Suppressor macrophage treated with lipopolysaccharide for 4 hours (primary cell): ENCODE data around the gene SEC31A.
"Not testable (repeated sequence)": the region's sequence is repeated elsewhere in the genome, so short reads cannot be mapped to it uniquely, and the experiment has no call there.

ENCODE experiments used
- DNase-seq: peaks from one replicate; pipeline ENCODE4 v3.0.0-alpha.2; 2020

Gene SEC31A

DNA sequence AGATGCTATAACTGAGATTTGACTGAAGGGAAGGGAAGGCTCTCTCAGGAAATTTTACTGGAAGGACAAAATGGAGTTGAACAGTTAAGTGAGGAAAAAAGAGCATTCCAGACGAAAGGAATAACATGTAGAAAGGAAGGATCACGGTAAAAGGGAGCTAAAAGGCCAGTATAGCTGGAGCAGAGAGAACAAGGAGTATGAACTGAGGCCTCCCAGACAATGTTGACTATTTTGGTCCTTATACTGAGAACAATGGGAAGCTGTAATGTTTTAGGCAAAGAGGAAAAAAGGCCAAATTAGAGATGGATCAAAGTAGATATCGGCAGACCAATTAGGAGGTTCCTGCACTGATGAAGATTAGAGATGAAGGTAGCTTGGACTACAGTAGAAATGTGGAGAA is 65.5 kb downstream of the SEC31A start:
- no peak for DNase-seq

DNA sequence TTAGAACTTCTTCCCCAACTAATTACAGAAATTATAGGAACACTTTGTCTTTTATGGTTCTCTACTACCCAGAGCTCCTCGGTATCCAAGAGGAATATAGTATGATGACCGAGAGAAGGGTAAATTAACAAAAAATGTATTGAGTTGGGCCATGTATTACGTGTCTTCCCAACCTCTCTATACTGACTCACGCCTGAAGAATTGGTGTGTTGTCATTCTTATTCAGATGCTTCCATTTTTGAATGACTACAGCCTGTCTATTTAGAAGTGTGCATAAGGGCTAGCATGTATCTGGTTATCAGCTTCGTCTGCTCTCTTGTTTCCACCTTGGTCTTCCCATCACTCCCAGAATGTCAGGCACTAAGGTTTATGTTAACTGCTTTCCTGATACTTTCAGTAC is 67.9 kb downstream of the SEC31A start:
- DNase-seq = no peak

DNA sequence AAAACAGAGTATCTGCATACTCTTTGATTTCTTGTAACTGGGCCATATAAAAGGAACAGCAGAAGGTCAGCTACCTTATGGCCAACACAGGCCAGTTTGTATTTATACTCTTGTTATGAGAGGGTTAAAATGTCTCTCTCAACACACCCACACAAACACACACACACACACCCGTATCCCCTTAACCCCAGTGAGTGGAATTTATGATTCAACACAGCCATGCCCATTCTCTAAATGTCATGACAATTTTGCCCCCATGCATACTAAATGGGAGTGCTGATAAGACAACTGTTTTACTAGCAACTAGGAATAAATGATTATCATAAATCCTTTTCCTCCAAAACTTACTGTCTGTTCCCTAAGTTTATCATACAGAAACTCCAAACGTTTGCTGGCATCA is 70.3 kb downstream of the SEC31A start:
- DNase-seq = no peak

DNA sequence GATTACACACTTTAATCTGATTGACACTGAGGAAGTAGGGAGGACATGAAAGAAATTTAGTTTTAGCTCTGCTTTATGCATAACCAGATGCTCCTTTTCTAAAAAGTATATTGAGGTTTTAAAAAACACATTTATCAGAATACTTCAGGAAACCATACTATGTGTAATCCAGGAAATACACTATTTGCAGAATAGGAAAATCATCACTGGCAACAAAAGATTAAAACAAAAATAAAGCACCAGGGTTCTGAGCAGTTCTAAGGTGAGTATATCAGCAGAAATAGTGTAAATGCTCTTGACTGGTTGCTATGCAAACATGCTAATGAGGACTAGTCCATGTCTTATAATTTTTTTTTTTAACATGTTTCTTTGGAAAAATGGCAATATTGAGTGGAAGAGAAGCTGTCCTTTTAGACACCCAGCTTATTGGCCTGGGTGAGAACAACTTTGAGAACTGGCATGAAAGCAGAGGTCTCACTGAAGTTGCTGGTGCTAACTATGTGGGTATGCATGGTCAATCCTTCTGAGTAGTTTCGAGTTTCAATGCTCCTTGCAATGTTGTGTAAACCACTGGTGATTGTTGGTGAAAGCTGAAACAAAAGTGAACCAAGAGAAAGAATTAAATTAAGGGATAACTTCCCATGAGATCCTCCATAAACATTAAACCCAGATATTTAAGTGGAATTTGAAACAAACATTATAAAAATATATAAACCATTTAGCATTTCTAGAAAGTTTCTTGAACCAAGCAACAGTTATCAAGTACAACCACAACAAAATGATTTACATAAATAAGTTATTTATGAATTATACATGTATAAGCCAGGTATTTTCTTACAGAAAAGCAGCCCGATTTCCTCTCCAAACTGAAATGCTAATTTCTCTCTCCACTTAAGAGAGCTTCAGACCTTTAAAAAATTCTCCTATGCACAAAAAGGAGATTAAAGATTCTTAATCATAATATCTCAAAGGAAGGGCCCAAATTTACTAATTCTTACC is 72.0 kb downstream of the SEC31A start:
- no peak for DNase-seq

DNA sequence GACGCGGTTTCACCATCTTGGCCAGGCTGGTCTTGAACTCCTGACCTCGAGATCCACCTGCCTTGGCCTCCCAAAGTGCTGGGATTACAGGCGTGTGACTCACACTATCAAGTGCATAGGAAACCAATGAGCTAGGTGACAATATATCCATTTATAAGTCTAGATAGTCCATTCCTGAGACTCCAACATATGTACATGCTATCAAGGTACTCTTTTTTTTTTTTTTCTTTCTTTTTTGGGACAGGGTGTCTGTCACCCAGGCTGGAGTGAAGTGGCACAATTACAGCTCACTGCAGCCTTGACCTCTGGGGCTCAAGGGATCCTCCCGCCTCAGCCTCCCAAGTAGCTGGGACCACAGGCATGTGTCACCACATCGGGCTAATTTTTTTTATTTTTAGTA is 74.1 kb downstream of the SEC31A start:
- not testable (repeated sequence) for DNase-seq

DNA sequence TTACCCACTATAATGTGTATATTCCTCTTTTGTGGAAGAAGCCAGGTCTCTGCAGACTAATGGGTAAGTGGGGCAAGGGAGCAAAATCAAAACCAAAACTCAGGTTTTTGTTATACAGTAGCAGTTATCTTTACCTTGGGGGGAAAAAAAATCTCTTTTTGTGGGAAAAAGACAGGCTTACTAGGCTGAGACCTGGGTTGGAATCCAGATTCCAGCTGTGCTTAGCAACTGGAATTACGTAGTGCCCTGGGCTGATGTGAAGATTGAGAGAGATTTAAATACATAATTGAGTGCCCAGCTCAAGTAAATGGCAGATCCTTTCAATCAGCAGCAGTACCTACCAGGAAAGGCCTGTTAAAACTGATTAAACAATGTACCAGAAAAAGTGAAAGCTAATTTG is 76.9 kb downstream of the SEC31A start:
- no peak for DNase-seq

DNA sequence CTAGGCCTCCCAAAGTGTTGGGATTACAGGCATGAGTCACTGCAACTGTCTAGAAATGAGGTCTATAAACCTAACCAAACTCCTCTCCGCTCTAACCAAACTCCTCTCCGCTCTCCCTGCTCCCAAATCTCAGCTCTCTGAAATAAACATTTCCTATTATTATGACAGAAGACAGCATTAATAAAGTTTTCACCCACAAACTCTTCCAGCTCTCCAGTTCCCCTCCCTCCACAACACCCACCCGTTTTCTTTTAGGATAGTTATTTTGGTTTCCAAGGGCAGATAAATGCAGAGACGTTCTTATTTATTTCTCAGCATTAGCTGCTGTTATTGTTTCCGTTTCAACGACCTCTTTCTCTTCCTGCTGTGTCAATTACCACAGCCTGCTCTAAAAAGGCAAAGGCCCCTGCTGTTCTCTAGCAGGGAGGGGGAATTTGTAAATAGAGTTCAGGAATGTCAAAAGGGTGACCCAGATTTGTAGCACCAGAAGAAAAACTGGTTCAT is 79.1 kb downstream of the SEC31A start:
- DNase-seq = no peak

DNA sequence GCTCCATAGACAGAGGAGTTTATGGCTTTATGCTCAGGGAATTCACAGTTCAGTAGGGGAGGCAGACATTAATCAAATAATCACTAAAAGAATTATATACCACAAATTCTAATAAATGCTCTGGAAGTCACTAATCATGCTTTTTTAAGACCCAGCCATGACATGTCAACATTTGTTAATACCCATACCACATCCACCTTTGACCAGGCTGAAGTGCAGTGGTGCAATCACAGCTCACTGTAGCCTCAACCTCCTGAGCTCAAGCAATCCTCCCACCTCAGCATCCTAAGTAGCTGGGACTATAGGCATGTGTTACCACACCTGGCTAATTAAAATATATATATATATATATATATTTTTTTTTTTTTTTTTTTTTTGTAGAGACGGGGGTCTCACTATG is 79.6 kb downstream of the SEC31A start:
- no peak for DNase-seq

DNA sequence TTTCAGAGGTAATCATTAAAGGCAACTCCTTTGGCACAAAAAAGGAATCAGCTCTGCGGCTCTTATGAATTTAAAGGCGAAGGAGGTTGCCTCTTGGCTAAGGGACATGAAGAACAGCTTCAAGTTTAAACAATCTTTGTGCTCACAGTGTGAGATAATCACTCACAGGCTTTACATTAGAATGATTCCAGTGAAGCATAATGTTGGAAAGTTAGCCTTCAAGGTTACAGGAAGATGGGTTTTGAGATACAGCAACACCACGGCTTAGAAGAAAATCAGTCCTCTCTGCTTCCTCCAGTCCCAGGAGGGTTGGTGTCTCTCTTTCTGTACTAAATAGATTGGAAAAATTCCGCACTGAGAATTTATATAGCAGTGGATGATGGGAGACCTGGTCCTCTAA is 80.8 kb downstream of the SEC31A start:
- DNase-seq = no peak

DNA sequence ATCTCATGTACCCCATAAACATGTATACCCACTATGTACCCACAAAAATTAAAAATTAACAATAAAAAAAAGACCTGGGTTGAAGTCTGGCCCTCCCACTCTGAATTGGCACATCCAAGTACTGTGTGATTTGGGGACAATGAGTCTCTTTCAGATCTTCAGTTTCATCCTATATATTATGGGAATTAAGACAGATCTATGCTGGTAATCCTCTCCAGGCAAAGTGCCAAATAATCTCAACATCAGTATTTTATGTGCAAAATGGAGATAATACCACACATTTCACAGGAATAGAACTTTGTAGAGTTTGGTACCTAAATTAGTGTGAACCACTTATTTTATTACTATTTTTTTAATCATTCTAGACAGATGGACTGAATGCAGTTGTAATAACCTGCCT is 81.3 kb downstream of the SEC31A start:
- no peak for DNase-seq

DNA sequence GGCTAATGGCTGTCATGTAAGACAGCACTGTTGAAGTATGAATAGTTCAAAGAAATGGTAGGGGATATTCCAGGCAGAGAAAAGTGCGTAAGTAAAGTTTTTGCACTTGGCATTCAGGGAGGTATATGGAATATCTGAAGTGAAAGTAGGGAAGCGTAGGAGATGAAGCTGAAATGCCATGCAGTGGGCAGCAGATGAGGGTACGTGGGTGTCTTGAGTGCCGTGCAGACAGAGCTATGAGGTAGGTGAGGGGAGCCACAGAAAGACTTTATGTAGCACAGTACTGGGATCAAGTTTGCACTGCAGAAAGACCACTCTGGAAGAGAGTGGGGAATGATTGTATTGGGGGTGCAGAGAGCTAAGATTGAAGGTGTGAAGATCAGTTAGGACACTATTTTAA is 87.2 kb downstream of the SEC31A start:
- no peak for DNase-seq

DNA sequence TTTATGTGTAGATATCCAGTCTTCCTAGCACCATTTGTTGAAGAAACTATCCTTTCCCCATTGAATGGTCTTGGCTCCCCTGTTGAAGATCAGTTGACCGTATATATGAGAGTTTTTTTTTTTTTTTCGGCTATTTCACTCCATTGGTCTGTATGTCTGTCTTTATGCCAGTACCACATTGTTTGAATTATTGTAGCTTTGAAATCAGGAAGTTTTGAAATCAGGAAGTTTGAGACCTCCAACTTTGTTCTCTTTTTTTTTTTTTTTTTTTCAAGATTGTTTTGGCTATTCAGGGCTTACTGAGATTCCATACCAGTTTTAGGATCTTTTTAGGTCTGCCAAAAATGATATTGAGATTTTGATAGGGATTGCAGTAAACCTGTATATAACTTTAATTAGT is 88.0 kb downstream of the SEC31A start:
- DNase-seq = peak; percentile 20

DNA sequence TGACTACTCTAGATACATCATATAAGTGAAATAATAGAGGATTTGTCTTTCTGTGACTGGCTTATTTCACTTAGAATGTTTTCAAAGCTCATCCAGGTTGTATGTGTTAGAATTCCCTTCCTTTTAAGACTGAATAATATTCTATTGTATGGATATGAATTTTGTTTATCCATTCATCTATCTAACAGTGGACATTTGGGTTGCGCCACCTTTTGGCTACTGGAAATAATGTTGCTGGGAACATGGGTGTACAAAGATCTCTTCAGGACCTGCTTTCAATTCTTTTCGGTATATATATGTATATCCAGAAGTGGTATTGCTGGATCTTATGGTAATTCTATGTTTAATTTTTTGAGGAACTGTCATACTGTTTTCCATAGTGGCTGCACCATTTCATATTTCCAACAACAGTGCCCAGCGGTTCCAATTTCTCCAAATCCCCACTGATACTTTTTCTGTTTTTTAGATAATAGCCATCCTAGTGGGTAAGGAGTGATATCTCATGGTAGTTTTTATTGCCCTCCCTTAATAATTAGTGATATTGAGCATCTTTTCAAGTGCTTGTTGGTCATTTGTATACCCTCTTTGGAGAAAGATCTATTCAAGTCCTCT is 88.9 kb downstream of the SEC31A start:
- DNase-seq = no peak

DNA sequence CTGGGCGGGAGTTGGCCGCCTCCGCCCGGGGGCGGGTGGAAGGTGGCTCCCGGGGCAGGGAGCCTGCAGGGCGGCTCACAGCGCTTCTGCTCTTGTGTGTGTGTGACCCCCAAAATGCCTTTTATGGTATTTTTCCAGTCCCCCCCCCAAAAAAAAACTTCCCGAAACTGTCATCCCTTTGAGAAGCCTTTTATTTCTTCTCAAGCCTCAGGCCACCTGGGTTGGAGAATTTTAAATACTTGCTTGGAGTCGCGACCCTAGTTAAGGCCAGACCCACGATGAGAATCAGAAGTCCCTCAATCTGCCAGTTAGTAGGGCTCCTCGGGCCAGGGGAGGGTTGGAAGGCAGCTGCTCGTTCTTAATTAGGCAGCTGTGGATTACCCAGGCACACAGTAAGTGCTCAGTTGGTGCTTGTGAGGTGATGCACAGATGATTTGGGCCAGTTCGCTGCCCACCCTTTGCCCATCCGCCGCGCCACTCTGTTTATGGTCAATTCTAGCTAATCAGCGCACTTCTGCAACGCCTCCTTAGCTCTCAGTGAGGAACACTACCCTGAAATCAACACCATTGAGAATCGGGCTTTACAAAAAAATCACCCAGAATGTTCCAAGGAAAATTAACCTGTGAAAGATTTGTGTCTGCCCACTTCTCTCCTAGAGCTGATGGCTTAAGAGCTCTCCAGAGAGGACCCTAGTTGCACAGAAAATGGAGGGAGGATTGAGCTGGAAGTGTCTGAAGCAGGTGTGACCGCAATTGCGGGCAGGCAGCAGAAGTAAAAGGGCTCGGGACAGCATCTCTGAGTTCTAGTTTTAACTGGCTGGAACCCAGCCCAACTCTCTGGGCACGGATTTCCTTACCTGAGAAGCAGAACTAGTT is 91.7 kb downstream of the SEC31A start:
- DNase-seq = no peak

DNA sequence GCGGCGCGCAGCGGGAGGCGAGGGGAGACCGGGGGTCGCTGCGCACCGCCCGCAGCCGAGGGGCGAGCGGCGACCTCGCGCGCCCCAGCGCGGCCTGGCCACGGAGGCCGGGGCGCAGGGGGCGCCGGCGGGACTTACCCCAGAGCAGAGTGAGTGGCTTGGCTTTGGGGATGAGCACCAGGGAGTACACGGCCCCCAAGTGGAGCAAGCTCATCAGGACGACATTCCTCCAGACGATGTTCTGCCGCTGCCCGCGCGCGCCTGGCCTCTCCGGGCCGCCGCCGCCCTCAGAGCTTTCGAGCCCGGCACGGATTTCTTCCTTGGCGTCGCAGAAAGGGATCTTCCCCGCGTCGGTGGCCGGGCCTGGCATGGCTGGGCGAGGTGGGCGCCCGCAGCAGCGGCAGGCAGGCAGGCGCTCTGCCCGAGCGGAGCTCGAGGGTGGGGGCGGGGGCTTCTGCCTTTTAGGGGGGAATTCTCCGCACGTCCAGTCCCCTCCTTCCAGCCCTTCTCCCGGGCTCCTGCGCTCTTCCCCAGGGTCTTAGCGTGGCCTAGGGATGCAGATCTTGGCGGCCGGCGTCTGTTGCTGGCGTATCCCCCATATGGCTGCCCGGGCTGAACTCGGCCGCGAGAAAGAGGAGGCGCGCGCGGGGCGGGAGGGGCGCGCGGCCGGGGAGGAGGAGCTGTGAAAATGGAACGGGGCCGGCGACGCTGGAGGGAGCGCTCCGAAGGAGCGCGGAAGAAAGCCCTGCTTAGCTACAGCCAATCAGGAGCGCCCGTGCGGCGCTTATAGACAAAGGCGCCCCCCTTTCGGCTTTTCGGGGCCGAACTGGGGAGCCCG is 92.6 kb downstream of the SEC31A start, which contains the start of gene SCD5:
SCD5 (minus strand) TSS at position 629 of the 838 bp plus-strand sequence; CDS start at position 370, 259 bp downstream.
- peak; percentile 53 for DNase-seq

DNA sequence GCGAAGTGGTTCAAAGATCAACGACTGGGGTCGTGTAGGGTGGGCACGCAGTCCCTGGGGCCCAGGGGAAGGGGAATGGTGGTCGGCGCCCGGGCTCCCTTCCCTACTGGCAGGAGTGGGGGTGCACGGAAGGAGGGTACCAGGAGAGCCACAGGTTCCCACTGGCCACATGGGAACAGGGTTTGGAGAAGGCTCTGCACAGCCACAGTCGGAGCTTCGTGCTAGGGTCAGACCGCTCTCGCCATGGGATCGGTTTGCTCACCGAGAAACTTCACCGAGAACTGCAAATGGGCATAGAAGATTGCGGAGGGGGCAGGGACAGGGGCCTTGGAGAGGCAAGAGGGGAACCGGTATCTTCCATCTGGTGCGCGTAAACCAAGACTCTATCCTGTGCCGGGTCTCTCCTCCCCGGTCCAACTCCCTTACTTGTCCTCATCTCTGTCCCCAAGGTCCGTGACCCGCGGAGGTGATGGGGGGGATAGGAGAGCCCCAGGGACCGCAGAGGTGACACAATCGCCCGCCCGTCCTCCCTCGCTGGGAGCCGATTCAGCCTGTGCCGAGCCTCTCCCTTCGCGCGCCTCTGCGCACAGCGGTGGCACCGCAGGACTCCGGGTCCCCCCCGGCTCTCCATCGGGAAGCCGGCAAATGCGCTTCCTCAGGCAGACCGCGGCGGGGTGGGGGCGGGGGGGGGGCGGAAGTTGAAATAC is 93.4 kb downstream of the SEC31A start:
- no peak for DNase-seq

DNA sequence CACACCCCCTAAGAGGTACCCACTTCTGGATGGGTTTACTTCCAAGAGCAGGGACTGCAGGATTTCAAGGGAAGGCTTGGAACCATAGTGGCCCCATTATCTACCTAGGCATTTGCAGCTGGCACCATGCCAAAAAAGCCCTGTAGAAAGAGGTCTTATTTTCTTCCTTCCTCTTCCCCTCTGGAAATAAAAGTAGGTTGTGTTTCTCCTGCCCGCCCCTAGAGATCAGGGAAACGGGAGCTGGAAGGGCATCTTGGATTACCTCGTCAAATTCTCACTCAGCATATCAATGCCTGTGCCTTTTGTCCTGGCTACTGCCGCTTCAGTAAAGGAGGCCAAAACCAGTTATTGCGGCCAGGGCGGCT is 93.9 kb downstream of the SEC31A start:
- no peak for DNase-seq

DNA sequence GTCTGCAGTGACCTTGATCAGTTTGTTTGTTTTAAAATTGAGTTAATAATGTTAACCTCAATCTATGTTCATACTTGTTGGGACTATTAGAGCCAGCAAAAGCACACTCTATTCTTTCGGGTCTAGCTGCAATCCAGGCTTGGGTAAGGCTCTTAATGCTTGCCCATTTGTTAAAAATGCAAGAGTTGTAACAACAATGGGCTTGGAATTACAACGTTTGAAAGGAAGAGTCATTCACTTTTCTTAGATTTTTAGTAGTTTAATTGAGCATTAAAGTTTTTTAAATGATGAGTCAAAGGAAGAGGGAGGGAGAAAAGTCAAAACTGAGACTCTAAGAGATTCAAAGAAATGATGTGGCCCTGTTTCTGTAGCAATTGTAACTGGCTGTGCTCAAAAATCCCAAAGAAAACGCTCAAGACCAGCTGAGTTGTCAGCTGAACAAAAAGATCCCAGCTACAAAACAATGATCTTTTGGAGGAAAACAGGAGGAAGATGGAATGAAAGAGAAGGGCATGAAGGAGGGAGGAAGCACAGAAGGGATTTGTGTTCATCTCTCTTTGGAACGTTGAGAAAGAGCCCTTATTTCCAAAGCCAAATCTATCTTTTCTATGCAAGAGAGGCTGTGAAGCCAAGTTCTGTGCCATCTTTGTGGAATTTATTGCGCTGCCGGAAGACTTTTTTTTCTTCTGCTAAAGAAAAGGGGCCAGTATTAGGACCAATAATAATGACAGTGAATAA is 97.9 kb downstream of the SEC31A start:
- no peak for DNase-seq

DNA sequence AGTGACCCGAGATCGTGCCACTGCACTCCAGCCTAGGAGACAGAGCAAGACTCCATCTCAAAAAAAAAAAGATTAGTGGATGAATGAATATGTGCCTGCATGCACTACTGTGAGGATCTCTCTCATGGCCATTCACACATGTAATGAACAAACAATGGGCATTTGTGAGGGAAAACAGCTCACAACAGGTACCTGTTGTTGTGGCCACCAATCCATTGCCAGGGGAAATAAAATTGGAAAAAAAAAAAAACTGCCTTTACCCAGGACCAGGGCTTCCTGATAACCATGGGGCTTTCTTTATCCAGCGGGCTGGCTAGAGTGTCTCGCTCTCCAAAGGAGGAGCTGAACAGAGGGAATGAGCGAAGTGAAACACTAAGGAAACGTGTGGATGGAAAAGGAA is 99.8 kb downstream of the SEC31A start:
- DNase-seq = no peak

DNA sequence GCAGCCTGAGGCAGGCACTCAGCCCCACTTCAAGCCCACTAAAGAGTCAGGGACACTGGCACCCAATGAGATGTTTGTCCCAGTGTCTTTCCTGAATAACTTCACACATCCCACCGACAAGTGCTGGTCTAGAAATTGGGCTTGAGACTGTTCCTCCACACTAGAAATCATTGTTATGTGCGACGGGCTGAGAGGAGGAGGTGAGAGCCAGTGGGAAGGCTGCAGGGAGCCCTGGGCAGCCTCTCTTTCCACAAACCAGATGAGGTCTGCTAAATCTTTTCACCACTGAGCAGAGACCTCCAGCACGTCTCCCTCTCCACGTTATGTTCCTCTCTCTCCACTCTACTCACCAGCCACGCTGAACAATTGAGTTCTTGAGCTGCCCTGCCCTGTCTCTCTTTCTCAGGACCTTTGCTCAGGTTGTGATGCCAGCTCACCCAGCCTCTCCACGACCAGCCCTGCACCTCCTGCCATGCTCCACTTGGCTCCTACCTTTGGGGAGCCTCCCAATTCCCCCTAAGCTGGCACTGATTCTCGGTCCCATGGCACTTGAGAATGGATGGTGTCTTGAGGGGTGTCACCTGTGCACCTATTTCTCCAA is 100.8 kb downstream of the SEC31A start:
- DNase-seq = no peak
